ENCODE data around the gene STIM1.

STIM1 gene

DNA sequence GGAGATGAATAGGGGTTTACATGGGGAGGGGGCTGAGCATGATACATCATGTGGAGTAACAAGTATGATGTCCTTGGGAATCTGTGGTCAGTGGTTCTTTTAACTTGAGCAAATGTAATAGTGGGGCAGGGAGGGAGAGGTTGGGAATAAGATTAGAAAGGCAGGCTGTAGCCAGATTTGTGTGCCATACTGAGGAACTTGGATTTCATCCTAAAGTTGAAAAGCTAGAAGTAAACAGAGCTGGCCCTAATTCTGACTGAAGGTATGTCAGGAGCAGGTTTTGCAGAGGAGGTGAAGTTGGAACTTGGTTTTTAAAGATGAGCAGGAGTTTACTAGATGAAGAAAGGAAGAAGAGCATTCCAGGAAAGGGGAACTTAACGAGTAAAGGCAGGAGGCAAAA, 130.8 kb downstream of the STIM1 start:
- H4K20me1 ChIP-seq (ENCODE audit: low read depth, low read length) = no peaks in the 10 kb centered on the region
- no peaks in the 10 kb centered on the region for H3K79me2 ChIP-seq (ENCODE audit: insufficient read depth, low read length)
- no peak overlapping the region for H2AFZ ChIP-seq (ENCODE audit: low read depth, low read length, severe bottlenecking)
- H3K9ac ChIP-seq (ENCODE audit: low read length) = no peak overlapping the region
- H3K27ac ChIP-seq (ENCODE audit: low read depth, low read length) = no peak overlapping the region
- no peaks in the 10 kb centered on the region for H3K9me2 ChIP-seq (replicated peaks; ENCODE audit: insufficient read depth, low read length)
- no peaks in the 10 kb centered on the region for H3F3A ChIP-seq (ENCODE audit: insufficient read depth)
- no peaks in the 10 kb centered on the region for H3K36me3 ChIP-seq (ENCODE audit: low read length)
- H3K4me2 ChIP-seq (ENCODE audit: low read depth, low read length, poor library complexity, severe bottlenecking) = no peak overlapping the region
- H3K4me3 ChIP-seq (ENCODE audit: insufficient read depth, low read length, poor library complexity, severe bottlenecking) = no peak overlapping the region
- H3K9me3 ChIP-seq (ENCODE audit: insufficient read depth, low read length) = no peaks in the 10 kb centered on the region
- TF ChIP-seq, protein P1, sequence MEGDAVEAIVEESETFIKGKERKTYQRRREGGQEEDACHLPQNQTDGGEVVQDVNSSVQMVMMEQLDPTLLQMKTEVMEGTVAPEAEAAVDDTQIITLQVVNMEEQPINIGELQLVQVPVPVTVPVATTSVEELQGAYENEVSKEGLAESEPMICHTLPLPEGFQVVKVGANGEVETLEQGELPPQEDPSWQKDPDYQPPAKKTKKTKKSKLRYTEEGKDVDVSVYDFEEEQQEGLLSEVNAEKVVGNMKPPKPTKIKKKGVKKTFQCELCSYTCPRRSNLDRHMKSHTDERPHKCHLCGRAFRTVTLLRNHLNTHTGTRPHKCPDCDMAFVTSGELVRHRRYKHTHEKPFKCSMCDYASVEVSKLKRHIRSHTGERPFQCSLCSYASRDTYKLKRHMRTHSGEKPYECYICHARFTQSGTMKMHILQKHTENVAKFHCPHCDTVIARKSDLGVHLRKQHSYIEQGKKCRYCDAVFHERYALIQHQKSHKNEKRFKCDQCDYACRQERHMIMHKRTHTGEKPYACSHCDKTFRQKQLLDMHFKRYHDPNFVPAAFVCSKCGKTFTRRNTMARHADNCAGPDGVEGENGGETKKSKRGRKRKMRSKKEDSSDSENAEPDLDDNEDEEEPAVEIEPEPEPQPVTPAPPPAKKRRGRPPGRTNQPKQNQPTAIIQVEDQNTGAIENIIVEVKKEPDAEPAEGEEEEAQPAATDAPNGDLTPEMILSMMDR (IDR thresholded peaks at IDR 0.05; ENCODE audit: insufficient read depth, low read length, poor library complexity, severe bottlenecking) = no peak
- TF ChIP-seq EZH2phosphoT487 (conservative IDR thresholded peaks at IDR 0.05; ENCODE audit: low read length) = no peak
- H3K27me3 ChIP-seq (ENCODE audit: low read length) = no peaks in the 10 kb centered on the region

DNA sequence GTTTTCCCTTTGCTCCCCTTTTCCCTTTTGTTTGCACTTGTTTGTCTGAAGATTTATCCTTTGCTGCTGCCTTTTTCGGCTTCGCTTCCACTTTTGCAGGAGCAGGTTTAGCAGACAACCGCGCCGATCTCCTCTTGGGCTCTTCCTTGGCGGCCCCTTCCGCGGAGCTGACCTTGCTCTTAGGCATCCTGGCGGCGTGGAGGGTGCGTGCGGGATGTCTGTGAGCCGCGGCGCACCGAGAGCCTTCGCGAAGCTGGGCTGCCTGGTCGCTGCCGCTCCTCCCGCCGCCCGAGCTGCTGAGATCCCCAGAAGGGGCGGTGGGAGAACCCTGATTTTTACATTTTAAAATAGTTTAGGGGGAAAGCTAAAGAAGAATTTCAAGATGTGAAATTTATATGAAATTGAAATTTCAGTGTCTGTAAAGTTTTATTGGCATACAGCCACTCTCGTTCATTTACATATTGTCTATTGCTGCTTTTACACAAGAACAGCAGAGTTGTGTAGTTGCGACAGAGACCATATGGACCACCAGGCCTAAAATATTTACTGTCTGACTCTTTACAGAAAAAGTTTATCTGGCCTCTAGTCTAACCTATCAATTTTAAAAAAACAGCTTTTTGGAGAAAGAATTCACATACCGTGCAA, 133.9 kb downstream of the STIM1 start:
- Histone ChIP-seq H3K27me3 (ENCODE audit: low read length) (no peaks in the 10 kb centered on the region), H3K4me2 (ENCODE audit: low read depth, low read length, poor library complexity, severe bottlenecking) (no peak overlapping the region), H2AFZ (ENCODE audit: low read depth, low read length, severe bottlenecking) (no peak overlapping the region), H4K20me1 (ENCODE audit: low read depth, low read length) (no peaks in the 10 kb centered on the region), H3K9me2 (replicated peaks; ENCODE audit: insufficient read depth, low read length) (no peaks in the 10 kb centered on the region), H3K4me3 (ENCODE audit: insufficient read depth, low read length, poor library complexity, severe bottlenecking) (no peak overlapping the region), H3K9ac (ENCODE audit: low read length) (no peak overlapping the region), H3K36me3 (ENCODE audit: low read length) (no peaks in the 10 kb centered on the region), H3K79me2 (ENCODE audit: insufficient read depth, low read length) (no peaks in the 10 kb centered on the region), H3F3A (ENCODE audit: insufficient read depth) (no peaks in the 10 kb centered on the region), H3K27ac (ENCODE audit: low read depth, low read length) (no peak overlapping the region), H3K9me3 (ENCODE audit: insufficient read depth, low read length) (peaks cover 2% of the 10 kb centered on the region; the same call in 1 of the 2 replicates)
- no peak for TF ChIP-seq EZH2phosphoT487 (conservative IDR thresholded peaks at IDR 0.05; ENCODE audit: low read length)
- TF ChIP-seq, protein P1 (IDR thresholded peaks at IDR 0.05; ENCODE audit: insufficient read depth, low read length, poor library complexity, severe bottlenecking) = no peak

DNA sequence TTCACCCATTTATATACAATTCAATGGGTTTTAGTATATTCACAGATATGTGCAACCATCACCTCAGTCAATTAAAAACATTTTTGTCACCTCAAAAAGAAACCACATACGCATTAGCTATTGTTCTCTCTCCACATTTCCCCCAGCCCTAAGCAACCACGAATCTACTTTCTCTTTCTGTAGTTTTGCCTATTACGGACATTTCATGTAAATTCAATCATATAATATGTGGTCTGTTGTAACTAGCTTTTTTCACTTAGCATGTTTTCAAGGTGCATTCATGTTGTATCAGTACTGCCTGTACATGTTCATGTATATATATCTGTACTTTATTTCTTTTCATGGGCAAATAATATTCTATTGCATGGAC, 134.4 kb downstream of the STIM1 start:
- Histone ChIP-seq H2AFZ (ENCODE audit: low read depth, low read length, severe bottlenecking) (no peak overlapping the region), H3K9me2 (replicated peaks; ENCODE audit: insufficient read depth, low read length) (no peaks in the 10 kb centered on the region), H3K4me2 (ENCODE audit: low read depth, low read length, poor library complexity, severe bottlenecking) (no peak overlapping the region), H3K9ac (ENCODE audit: low read length) (no peak overlapping the region), H3F3A (ENCODE audit: insufficient read depth) (no peaks in the 10 kb centered on the region), H4K20me1 (ENCODE audit: low read depth, low read length) (no peaks in the 10 kb centered on the region), H3K4me3 (ENCODE audit: insufficient read depth, low read length, poor library complexity, severe bottlenecking) (no peak overlapping the region), H3K36me3 (ENCODE audit: low read length) (no peaks in the 10 kb centered on the region), H3K9me3 (ENCODE audit: insufficient read depth, low read length) (peaks cover 2% of the 10 kb centered on the region; the same call in 1 of the 2 replicates), H3K27me3 (ENCODE audit: low read length) (no peaks in the 10 kb centered on the region), H3K79me2 (ENCODE audit: insufficient read depth, low read length) (no peaks in the 10 kb centered on the region), H3K27ac (ENCODE audit: low read depth, low read length) (no peak overlapping the region)
- no peak for TF ChIP-seq EZH2phosphoT487 (conservative IDR thresholded peaks at IDR 0.05; ENCODE audit: low read length)
- TF ChIP-seq, protein P1 (IDR thresholded peaks at IDR 0.05; ENCODE audit: insufficient read depth, low read length, poor library complexity, severe bottlenecking) = no peak

Data from SU-DHL-6 (cell line).